Measurements from ENCODE around the gene ACOX3.

DNA sequence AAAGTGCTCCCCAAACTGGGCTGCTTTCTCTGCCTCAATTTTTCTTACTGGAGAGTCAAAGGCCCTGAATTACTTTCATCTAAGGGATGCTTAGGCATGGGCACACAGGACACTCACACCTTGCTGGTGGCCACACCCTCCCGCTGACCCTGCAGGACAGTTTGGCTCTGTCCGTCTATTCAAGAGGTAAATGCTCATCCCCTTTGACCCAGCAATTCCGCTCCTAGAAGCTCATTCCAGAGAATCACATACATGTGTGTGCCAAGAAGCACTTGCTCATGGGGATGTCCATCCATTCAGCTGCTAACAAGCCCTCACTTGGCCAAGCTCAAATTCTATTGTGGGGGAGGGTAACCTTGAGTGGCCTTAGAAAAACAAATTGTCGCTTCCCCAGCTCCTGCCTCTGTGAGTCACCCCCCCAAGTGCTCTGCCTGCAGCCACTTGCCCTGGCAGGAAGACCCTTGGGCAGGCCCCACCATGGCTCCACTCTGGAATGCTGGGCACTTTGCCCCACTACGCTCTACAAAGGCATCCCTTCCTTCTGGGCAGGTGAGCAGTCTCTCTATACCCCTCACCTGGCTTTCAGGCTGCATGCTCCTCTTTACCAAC is 116.5 kb downstream of the ACOX3 start:
- TF ChIP-seq CTCF (IDR thresholded peaks at IDR 0.05) (no peak), CHD2 (IDR thresholded peaks at IDR 0.05; ENCODE audit: low read length, partially characterized antibody) (no peak), YY1 (IDR thresholded peaks at IDR 0.05; ENCODE audit: low read depth) (no peak), RAD21 (IDR thresholded peaks at IDR 0.05; ENCODE audit: low read length) (no peak)
